Thyroid gland (tissue), 4 donors: Measurements from ENCODE around the gene RPL3.

Experiments used
- CTCF ChIP-seq, 6 experiments: fragments of 200-600 bp in 3 of 6; fragments of 450-650 bp in 3 of 6; sonication (generic) in 3 of 6; IDR thresholded peaks; one replicate each; pipeline ENCODE4 v1.5.1; 2016 to 2019; ENCODE audit warnings: antibody characterized with exemption in 6 of 6, mild to moderate bottlenecking in 2 of 6, inconsistent platforms in 1 of 6, moderate library complexity in 1 of 6
- POLR2A ChIP-seq, 2 donors: fragments of 450-650 bp; IDR thresholded peaks; one replicate each; pipeline ENCODE4 v1.6.1; 2017; ENCODE audit warnings: antibody characterized with exemption in 2 of 2, mild to moderate bottlenecking in 2 of 2, moderate library complexity in 1 of 2

- TF ChIP-seq POLR2A (IDR thresholded peaks at IDR 0.05): no peak
- no peak for TF ChIP-seq CTCF (IDR thresholded peaks at IDR 0.05)
Observed at GRCh38 chr22:39275814-39276439, 43.5 kb downstream of the RPL3 start.
